ENCODE results near the gene HM13. TPM values are rescaled to one million over a fixed set of nuclear protein-coding genes. Genes with fewer than 3 reads are reported as not detected.
A peak's percentile ranks its signal among the peaks of the same experiment; 100 is the strongest.

The HM13 gene
- total and polyA plus RNA-seq, 2 experiments from 2014 or later: 126 to 150 TPM

DNA sequence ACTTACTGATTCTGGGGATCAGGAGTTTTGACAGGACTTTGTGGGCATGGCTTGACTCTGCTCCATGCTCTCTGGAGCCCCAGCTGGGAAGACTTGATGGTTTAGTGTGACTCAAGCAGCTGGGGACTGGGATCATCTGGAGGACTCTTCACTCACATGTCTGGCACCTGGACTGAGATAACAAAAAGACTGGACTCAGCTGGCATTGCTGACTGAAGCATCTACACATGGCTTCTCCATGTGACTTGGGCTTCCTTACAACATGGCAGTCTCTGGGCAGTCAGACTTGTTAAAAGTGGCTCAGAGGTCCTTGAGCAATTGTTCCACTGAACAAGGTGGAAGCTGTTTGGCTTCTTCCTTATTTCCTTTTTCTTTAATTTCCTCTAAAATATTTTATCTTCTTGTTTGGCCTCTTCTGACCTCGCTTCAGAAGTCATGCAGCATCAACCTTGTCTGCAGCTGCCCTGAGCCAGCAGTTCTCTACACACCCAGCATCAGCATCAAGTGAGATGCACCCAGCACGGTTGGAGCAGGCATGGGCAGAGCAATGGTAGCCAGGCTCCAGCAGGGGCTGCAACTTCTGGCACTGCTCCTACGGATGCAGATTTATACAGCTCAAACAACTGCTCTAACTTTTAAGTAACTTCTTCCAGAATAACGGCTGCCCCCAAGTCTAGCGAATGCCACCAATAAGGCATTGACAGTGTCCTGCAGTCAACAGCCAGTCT, 5.6 kb upstream of the HM13 start:
- no peak overlapping the region for H3K27ac ChIP-seq (ENCODE audit: low read depth)
- H3K79me2 ChIP-seq (replicated peaks; ENCODE audit: insufficient read depth): no peaks in the 10 kb centered on the region
- H3K4me3 ChIP-seq: no peak overlapping the region
- H3K9me3 Mint-ChIP-seq: peaks cover 50% of the 10 kb centered on the region
- peaks cover 16% of the 10 kb centered on the region for H3K27me3 Mint-ChIP-seq (ENCODE audit: insufficient read depth, low read depth, poor library complexity)
- H4K20me1 ChIP-seq (replicated peaks; ENCODE audit: insufficient read depth): no peaks in the 10 kb centered on the region
- H3K4me3 Mint-ChIP-seq: no peak overlapping the region
- no peaks in the 10 kb centered on the region for H3K9me2 ChIP-seq (ENCODE audit: insufficient read depth)
- H3F3A ChIP-seq (replicated peaks; ENCODE audit: low read depth): peaks cover 3% of the 10 kb centered on the region; the same call in 1 of the 2 replicates
- H3K36me3 Mint-ChIP-seq (ENCODE audit: low read depth): no peaks in the 10 kb centered on the region; the same call in 2 of the 3 replicates
- no peaks in the 10 kb centered on the region for H3K36me3 ChIP-seq (ENCODE audit: insufficient read depth)
- H3K27me3 ChIP-seq (ENCODE audit: insufficient read depth): no peaks in the 10 kb centered on the region
- no peak for ATAC-seq
- no peak for DNase-seq (ENCODE audit: low spot score)
- H3K4me1 Mint-ChIP-seq: no peaks in the 10 kb centered on the region; the same call in 2 of the 3 replicates
- H2AFZ ChIP-seq: peak overlapping the region; percentile 56
- no peak overlapping the region for H3K27ac Mint-ChIP-seq
- peaks cover 8% of the 10 kb centered on the region for H3K4me1 ChIP-seq (ENCODE audit: insufficient read depth)
- H3K4me2 ChIP-seq: no peak overlapping the region
- 0 out of 4 replicates have a peak, but pooled peaks of 1 of the 2 experiments have one; percentile 9 for TF ChIP-seq CTCF (conservative IDR thresholded peaks at IDR 0.05; ENCODE audit: low read depth in 2 of 2)
- TF ChIP-seq EZH2phosphoT487 (IDR thresholded peaks at IDR 0.05; ENCODE audit: unreplicated experiment): no peak

DNA sequence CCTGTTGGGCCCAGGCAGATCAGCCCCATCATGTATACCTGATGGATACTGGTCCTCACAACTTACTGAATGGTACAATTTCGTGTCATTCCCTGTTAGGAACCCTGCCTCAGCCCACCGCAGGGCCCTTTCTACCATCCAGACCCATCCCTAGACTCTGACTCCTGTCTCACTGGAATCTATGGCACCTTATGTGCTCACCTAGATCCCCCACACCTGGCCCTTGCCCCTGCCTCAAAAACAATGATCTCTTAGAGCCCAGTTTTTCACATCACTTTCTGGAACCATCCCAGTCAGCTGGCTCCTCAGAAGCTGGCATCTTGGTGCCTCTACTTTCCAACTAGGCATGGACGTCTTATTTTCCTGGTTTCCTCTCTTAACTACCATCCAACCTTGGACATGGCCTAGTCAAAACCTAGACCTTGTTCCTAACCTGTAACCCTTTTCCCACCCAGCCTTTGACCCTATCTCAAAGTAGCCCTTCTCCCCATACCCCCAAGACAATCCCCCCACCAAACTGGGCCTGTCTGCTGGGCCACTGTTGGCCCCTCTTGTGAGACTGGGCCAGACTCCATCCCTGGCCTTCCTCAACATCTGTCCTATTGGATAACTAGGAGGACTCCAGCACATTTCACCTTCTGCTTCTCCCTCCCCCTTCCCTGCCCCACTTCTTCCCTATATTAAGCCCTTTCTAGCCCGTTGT, 981 bp downstream of the HM13 start:
- H3K27me3 Mint-ChIP-seq (ENCODE audit: insufficient read depth, low read depth, poor library complexity): peaks cover 3% of the 10 kb centered on the region
- Histone ChIP-seq H3K27ac (ENCODE audit: low read depth) (0 out of 2 replicates have a peak overlapping the region, but pooled peaks have one; percentile 83), H3K27me3 (ENCODE audit: insufficient read depth) (no peaks in the 10 kb centered on the region), H3K79me2 (replicated peaks; ENCODE audit: insufficient read depth) (peaks cover 57% of the 10 kb centered on the region), H3F3A (replicated peaks; ENCODE audit: low read depth) (peaks cover 39% of the 10 kb centered on the region), H3K36me3 (ENCODE audit: insufficient read depth) (0 out of 2 replicates have a peak, but pooled peaks cover 7% of the 10 kb centered on the region), H3K9me2 (ENCODE audit: insufficient read depth) (no peaks in the 10 kb centered on the region), H2AFZ (peak overlapping the region; percentile 100), H3K4me1 (ENCODE audit: insufficient read depth) (peaks cover 27% of the 10 kb centered on the region), H3K4me2 (peak overlapping the region; percentile 100), H4K20me1 (replicated peaks; ENCODE audit: insufficient read depth) (peaks cover 46% of the 10 kb centered on the region), H3K4me3 (peak overlapping the region; percentile 100)
- H3K4me1 Mint-ChIP-seq: no peaks in the 10 kb centered on the region
- peaks cover 6% of the 10 kb centered on the region for H3K9me3 Mint-ChIP-seq
- no peak overlapping the region for H3K27ac Mint-ChIP-seq
- no peak for ATAC-seq
- no peak for DNase-seq (ENCODE audit: low spot score)
- no peak overlapping the region for H3K4me3 Mint-ChIP-seq
- peaks cover 8% of the 10 kb centered on the region; the same call in 2 of the 3 replicates for H3K36me3 Mint-ChIP-seq (ENCODE audit: low read depth)
- TF ChIP-seq POLR2AphosphoS5 (IDR thresholded peaks at IDR 0.05; ENCODE audit: low read depth) (no peak), NANOG (IDR thresholded peaks at IDR 0.05; ENCODE audit: borderline replicate concordance) (no peak), EZH2phosphoT487 (IDR thresholded peaks at IDR 0.05; ENCODE audit: unreplicated experiment) (no peak), JUNB (IDR thresholded peaks at IDR 0.05; ENCODE audit: unreplicated experiment) (no peak), CREB1 (CRISPR knock-in tag; IDR thresholded peaks at IDR 0.05; ENCODE audit: low read depth) (no peak), ZNF331 (CRISPR knock-in tag; IDR thresholded peaks at IDR 0.05; ENCODE audit: low read depth) (no peak), EZH2 (IDR thresholded peaks at IDR 0.05; ENCODE audit: low read depth, unreplicated experiment) (no peak), STAT1 (IDR thresholded peaks at IDR 0.05; ENCODE audit: unreplicated experiment) (no peak), CTCF (conservative IDR thresholded peaks at IDR 0.05; ENCODE audit: low read depth in 2 of 2) (no peak)
- TF ChIP-seq, protein P1, sequence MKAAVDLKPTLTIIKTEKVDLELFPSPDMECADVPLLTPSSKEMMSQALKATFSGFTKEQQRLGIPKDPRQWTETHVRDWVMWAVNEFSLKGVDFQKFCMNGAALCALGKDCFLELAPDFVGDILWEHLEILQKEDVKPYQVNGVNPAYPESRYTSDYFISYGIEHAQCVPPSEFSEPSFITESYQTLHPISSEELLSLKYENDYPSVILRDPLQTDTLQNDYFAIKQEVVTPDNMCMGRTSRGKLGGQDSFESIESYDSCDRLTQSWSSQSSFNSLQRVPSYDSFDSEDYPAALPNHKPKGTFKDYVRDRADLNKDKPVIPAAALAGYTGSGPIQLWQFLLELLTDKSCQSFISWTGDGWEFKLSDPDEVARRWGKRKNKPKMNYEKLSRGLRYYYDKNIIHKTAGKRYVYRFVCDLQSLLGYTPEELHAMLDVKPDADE (IDR thresholded peaks at IDR 0.05): no peak
- TF ChIP-seq, protein P2, sequence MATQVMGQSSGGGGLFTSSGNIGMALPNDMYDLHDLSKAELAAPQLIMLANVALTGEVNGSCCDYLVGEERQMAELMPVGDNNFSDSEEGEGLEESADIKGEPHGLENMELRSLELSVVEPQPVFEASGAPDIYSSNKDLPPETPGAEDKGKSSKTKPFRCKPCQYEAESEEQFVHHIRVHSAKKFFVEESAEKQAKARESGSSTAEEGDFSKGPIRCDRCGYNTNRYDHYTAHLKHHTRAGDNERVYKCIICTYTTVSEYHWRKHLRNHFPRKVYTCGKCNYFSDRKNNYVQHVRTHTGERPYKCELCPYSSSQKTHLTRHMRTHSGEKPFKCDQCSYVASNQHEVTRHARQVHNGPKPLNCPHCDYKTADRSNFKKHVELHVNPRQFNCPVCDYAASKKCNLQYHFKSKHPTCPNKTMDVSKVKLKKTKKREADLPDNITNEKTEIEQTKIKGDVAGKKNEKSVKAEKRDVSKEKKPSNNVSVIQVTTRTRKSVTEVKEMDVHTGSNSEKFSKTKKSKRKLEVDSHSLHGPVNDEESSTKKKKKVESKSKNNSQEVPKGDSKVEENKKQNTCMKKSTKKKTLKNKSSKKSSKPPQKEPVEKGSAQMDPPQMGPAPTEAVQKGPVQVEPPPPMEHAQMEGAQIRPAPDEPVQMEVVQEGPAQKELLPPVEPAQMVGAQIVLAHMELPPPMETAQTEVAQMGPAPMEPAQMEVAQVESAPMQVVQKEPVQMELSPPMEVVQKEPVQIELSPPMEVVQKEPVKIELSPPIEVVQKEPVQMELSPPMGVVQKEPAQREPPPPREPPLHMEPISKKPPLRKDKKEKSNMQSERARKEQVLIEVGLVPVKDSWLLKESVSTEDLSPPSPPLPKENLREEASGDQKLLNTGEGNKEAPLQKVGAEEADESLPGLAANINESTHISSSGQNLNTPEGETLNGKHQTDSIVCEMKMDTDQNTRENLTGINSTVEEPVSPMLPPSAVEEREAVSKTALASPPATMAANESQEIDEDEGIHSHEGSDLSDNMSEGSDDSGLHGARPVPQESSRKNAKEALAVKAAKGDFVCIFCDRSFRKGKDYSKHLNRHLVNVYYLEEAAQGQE (IDR thresholded peaks at IDR 0.05; ENCODE audit: unreplicated experiment): no peak

Data from GM23338 (cell line).